Body of pancreas (tissue), 4 donors: Measurements from ENCODE around the gene ETS1.

Source experiments
- POLR2A ChIP-seq, 3 donors: fragments of 450-650 bp; IDR thresholded peaks; one replicate each; pipeline ENCODE4 v1.6.1; 2016; ENCODE audit warnings: antibody characterized with exemption in 3 of 3, mild to moderate bottlenecking in 2 of 3
- TF ChIP-seq, protein P1 (sequence below), 7 experiments: fragments of 450-650 bp in 4 of 7; fragments of 200-600 bp in 3 of 7; sonication (generic) in 3 of 7; IDR thresholded peaks; one replicate each; pipeline ENCODE4 v1.5.1; 2016 to 2019; ENCODE audit warnings: antibody characterized with exemption in 7 of 7

DNA sequence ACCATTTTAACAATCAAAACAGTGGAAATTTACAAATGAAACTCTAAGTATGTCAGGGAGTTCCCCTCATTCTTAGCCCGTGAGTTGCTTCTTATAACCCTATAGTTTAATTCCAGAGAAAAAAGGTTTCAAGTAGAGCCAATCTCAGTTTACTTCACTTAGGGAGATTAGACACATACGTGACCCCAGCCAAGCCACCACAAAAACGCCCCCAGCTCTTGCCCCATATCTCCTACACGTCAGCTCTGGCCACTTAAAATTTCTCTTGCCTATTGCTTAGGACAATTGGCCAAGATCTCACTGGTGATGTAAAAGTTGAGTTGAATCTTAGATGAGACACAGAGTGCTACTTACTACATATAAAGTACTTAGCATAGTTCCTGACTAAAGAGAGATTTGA lies 166.4 kb downstream of the ETS1 start:
- TF ChIP-seq, protein P1, sequence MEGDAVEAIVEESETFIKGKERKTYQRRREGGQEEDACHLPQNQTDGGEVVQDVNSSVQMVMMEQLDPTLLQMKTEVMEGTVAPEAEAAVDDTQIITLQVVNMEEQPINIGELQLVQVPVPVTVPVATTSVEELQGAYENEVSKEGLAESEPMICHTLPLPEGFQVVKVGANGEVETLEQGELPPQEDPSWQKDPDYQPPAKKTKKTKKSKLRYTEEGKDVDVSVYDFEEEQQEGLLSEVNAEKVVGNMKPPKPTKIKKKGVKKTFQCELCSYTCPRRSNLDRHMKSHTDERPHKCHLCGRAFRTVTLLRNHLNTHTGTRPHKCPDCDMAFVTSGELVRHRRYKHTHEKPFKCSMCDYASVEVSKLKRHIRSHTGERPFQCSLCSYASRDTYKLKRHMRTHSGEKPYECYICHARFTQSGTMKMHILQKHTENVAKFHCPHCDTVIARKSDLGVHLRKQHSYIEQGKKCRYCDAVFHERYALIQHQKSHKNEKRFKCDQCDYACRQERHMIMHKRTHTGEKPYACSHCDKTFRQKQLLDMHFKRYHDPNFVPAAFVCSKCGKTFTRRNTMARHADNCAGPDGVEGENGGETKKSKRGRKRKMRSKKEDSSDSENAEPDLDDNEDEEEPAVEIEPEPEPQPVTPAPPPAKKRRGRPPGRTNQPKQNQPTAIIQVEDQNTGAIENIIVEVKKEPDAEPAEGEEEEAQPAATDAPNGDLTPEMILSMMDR (IDR thresholded peaks at IDR 0.05): no peak
- no peak for TF ChIP-seq POLR2A (IDR thresholded peaks at IDR 0.05)
